ENCODE results near the gene RFTN2.
"Not testable (repeated sequence)": the region's sequence is repeated elsewhere in the genome, so short reads cannot be mapped to it uniquely, and the experiment has no call there.

Gene RFTN2, protein sequence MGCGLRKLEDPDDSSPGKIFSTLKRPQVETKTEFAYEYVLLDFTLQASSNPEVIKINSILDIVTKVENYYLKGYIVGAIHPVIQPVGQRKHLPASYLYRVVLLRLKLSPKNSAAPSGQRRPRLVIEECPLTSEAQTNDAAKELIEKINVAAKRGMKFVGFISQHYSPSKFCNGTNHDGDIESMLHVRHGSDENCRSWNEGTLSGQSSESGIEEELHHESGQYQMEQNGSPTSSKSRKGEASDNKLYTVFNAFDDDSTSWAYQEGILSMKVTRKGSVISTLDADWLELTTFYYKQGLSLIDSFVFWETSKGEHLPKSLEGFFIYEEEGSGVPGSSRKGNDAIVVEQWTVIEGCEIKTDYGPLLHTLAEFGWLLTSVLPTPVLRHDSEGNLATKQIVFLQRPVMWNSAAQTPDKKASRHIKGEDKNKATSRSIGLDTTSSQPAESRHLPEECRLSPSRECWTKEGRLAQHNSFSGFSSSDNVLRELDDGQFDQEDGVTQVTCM

GRCh38 chr2:197675246-197675645 is at the start of gene RFTN2:
RFTN2 (minus strand) TSS chr2:197675587; CDS start chr2:197675458, 129 bp downstream.
- TF ChIP-seq, protein P1, sequence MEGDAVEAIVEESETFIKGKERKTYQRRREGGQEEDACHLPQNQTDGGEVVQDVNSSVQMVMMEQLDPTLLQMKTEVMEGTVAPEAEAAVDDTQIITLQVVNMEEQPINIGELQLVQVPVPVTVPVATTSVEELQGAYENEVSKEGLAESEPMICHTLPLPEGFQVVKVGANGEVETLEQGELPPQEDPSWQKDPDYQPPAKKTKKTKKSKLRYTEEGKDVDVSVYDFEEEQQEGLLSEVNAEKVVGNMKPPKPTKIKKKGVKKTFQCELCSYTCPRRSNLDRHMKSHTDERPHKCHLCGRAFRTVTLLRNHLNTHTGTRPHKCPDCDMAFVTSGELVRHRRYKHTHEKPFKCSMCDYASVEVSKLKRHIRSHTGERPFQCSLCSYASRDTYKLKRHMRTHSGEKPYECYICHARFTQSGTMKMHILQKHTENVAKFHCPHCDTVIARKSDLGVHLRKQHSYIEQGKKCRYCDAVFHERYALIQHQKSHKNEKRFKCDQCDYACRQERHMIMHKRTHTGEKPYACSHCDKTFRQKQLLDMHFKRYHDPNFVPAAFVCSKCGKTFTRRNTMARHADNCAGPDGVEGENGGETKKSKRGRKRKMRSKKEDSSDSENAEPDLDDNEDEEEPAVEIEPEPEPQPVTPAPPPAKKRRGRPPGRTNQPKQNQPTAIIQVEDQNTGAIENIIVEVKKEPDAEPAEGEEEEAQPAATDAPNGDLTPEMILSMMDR (IDR thresholded peaks at IDR 0.05; ENCODE audit: borderline replicate concordance, control extremely low read depth, extremely low read depth, insufficient read depth, missing control alignments): no peak
- no peak for DNase-seq (ENCODE audit: low spot score)

DNA sequence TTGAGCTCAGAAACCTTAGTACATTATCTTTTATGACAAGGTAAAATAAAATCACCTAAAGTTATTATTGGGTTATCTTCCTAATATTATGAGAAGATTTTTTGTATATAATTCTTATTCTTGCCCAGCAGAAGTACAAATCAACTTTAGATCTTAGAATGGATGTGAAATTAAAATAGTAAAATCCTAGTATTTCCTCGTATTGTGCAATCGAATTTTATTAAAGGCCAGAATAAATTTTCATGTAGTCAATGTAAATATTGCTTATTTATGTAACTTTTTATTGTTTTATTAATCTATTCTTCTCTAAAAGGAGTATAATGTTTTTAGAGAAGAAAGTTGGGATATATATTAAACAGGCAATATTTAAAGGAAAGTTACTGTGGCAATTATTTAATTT is 42.5 kb upstream of the RFTN2 start:
- in situ Hi-C loops (cut with MboI; ENCODE audit: low sequenced_read_pairs, unreplicated experiment): no loop called here
- TF ChIP-seq, protein P1 (IDR thresholded peaks at IDR 0.05; ENCODE audit: borderline replicate concordance, control extremely low read depth, extremely low read depth, insufficient read depth, missing control alignments): no peak
- DNase-seq (ENCODE audit: low spot score): no peak

More at GRCh38 chr2:197675246-197675645, at the start of gene RFTN2:
- in situ Hi-C loops (cut with MboI; ENCODE audit: low sequenced_read_pairs, unreplicated experiment): no loop called here

- in situ Hi-C loops (cut with MboI; ENCODE audit: low sequenced_read_pairs, unreplicated experiment): no loop called here
- DNase-seq (ENCODE audit: low spot score): no peak
- TF ChIP-seq, protein P1 (IDR thresholded peaks at IDR 0.05; ENCODE audit: borderline replicate concordance, control extremely low read depth, extremely low read depth, insufficient read depth, missing control alignments): no peak
Observed at GRCh38 chr2:197713271-197713670, 37.9 kb upstream of the RFTN2 start.

DNA sequence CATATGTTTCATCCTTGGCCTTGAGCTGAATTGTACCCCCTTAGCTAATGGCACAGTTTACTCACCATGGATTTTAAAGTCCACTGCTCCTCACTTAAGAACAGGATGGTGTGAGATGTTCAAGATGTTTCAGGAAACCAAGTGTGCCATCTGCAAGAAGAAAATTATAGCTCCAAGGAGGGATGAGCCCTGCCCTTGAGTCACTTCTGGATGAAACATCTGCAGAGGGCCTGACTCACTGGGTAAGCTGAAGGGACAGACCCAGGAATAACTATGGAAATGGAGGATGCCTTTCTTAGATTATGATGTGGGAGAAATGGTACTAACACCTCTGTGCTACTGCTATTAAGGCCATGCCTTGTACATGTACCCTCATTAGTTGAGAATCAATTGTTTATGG is 36.2 kb upstream of the RFTN2 start:
- TF ChIP-seq, protein P1 (IDR thresholded peaks at IDR 0.05; ENCODE audit: borderline replicate concordance, control extremely low read depth, extremely low read depth, insufficient read depth, missing control alignments): no peak
- DNase-seq (ENCODE audit: low spot score): no peak
- in situ Hi-C loops (cut with MboI; ENCODE audit: low sequenced_read_pairs, unreplicated experiment): no loop called here

GRCh38 chr2:197710424-197711042 is 35.1 kb upstream of the RFTN2 start:
- peak; percentile 67 for DNase-seq (ENCODE audit: low spot score)
- TF ChIP-seq, protein P1 (IDR thresholded peaks at IDR 0.05; ENCODE audit: borderline replicate concordance, control extremely low read depth, extremely low read depth, insufficient read depth, missing control alignments): no peak
- in situ Hi-C loops (cut with MboI; ENCODE audit: low sequenced_read_pairs, unreplicated experiment): no loop called here

GRCh38 chr2:197709140-197709539 is 33.8 kb upstream of the RFTN2 start:
- not testable (repeated sequence) for DNase-seq (ENCODE audit: low spot score)
- in situ Hi-C loops (cut with MboI; ENCODE audit: low sequenced_read_pairs, unreplicated experiment): loop anchor here (5.0 kb wide), 1 partner anchor 68 kb away; no protein-coding TSS in a partner anchor

DNA sequence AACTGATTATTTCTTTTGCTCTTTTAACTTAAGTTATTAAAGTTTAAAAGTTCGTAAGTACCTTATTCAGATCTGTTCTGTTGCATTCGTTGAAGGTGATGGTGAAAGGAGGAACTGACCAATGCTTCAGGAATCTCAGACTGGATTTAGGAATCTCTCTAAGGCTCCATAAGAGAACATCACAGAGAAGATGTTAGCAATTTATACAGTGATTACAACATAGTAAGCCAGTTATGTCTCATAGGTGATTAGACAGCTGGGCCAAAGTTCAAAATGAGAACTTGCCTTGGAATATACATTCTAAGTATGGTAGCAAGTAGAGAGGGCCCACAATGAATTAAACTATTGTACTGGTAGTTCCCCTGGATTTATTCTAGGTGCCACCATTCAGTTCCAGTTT is 32.9 kb upstream of the RFTN2 start:
- in situ Hi-C loops (cut with MboI; ENCODE audit: low sequenced_read_pairs, unreplicated experiment): loop anchor here (5.0 kb wide), 1 partner anchor 69 kb away; no protein-coding TSS in a partner anchor
- no peak for DNase-seq (ENCODE audit: low spot score)

More for the DNA sequence above, 32.9 kb upstream of the RFTN2 start:
- TF ChIP-seq, protein P1 (IDR thresholded peaks at IDR 0.05; ENCODE audit: borderline replicate concordance, control extremely low read depth, extremely low read depth, insufficient read depth, missing control alignments): no peak

All from GM13976 (cell line).